ENCODE results near the gene PNPLA2.

Gene PNPLA2

GRCh38 chr11:792873-793272 is 25.8 kb upstream of the PNPLA2 start:
- TF ChIP-seq, protein P1, sequence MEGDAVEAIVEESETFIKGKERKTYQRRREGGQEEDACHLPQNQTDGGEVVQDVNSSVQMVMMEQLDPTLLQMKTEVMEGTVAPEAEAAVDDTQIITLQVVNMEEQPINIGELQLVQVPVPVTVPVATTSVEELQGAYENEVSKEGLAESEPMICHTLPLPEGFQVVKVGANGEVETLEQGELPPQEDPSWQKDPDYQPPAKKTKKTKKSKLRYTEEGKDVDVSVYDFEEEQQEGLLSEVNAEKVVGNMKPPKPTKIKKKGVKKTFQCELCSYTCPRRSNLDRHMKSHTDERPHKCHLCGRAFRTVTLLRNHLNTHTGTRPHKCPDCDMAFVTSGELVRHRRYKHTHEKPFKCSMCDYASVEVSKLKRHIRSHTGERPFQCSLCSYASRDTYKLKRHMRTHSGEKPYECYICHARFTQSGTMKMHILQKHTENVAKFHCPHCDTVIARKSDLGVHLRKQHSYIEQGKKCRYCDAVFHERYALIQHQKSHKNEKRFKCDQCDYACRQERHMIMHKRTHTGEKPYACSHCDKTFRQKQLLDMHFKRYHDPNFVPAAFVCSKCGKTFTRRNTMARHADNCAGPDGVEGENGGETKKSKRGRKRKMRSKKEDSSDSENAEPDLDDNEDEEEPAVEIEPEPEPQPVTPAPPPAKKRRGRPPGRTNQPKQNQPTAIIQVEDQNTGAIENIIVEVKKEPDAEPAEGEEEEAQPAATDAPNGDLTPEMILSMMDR (IDR thresholded peaks at IDR 0.05): no peak
- Histone ChIP-seq H3K36me3 (peaks cover 7% of the 10 kb centered on the region), H3K27me3 (peaks cover 35% of the 10 kb centered on the region), H3K4me1 (ENCODE audit: control insufficient read depth in 1 of 2, insufficient read depth in 1 of 2, low read depth in 1 of 2, low read length in 1 of 2) (peaks cover 22 to 31% of the 10 kb centered on the region in 2 experiments), H3K27ac (no peak overlapping the region), H3K9me3 (no peaks in the 10 kb centered on the region), H3K4me3 (ENCODE audit: low read depth in 1 of 2, low read length in 1 of 2) (no peak overlapping the region)

GRCh38 chr11:793556-793955 is 25.2 kb upstream of the PNPLA2 start:
- peaks cover 25 to 36% of the 10 kb centered on the region in 2 experiments for H3K4me1 ChIP-seq (ENCODE audit: control insufficient read depth in 1 of 2, insufficient read depth in 1 of 2, low read depth in 1 of 2, low read length in 1 of 2)
- no peak overlapping the region for H3K27ac ChIP-seq
- H3K36me3 ChIP-seq: peaks cover 7% of the 10 kb centered on the region
- peaks cover 28% of the 10 kb centered on the region for H3K27me3 ChIP-seq
- no peaks in the 10 kb centered on the region for H3K9me3 ChIP-seq
- TF ChIP-seq, protein P1 (IDR thresholded peaks at IDR 0.05): no peak
- no peak overlapping the region for H3K4me3 ChIP-seq (ENCODE audit: low read depth in 1 of 2, low read length in 1 of 2)

GRCh38 chr11:794013-794765 is 24.5 kb upstream of the PNPLA2 start:
- peaks cover 7% of the 10 kb centered on the region for H3K36me3 ChIP-seq
- TF ChIP-seq, protein P1 (IDR thresholded peaks at IDR 0.05): no peak
- no peaks in the 10 kb centered on the region for H3K9me3 ChIP-seq
- no peak overlapping the region for H3K27ac ChIP-seq
- H3K4me3 ChIP-seq (ENCODE audit: low read depth in 1 of 2, low read length in 1 of 2): no peak overlapping the region
- peaks cover 21% of the 10 kb centered on the region for H3K27me3 ChIP-seq
- peaks cover 26 to 37% of the 10 kb centered on the region in 2 experiments for H3K4me1 ChIP-seq (ENCODE audit: control insufficient read depth in 1 of 2, insufficient read depth in 1 of 2, low read depth in 1 of 2, low read length in 1 of 2)

DNA sequence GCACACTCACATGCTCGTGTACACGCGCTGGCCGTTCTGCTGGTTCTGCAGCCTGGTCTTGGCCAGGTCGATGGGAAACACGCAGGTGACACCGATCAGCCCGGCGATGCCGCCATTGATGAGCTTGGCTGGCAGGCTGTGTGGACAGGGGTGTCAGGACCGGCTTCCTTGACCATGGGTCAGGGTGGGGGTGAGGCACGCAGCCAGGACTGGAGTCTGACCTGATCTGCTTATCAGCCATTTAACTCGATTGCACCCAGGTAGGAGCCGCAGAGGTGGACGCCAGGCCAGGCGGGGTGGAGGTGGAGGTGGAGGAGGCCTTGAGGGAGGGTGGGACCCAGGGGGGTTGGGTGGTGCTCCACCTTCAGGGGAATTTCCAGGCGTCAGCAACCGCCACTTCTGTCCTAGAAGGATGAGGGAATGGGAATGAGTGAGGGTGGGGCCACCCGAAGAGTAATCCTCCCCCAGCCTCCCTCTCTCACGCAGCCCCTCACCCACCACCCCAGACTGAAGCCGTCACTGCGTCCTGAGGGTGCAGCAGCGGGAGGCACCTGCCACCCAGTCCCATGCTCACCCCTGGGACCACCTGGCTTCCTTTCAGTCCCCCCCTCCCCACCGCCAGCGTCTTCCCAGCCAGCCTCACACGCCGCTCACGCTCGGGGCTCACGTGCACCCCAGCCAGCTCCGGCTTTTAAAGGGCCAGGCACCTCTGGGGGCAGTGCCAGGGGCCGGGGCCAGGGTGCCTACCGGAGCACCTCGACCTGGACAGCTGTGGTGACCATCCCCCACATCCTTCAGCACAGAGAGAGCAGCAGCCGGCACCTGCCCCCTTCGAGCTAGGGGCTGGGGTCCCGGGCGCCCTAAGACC is 23.7 kb upstream of the PNPLA2 start:
- no peak overlapping the region for H3K27ac ChIP-seq
- TF ChIP-seq, protein P1 (IDR thresholded peaks at IDR 0.05): no peak
- H3K27me3 ChIP-seq: peaks cover 13% of the 10 kb centered on the region
- peaks cover 7% of the 10 kb centered on the region for H3K36me3 ChIP-seq
- peak overlapping the region in 1 of 2 experiments; percentile 90 for H3K4me3 ChIP-seq (ENCODE audit: low read depth in 1 of 2, low read length in 1 of 2)
- H3K9me3 ChIP-seq: no peaks in the 10 kb centered on the region
- peaks cover 26 to 35% of the 10 kb centered on the region in 2 experiments for H3K4me1 ChIP-seq (ENCODE audit: control insufficient read depth in 1 of 2, insufficient read depth in 1 of 2, low read depth in 1 of 2, low read length in 1 of 2)

GRCh38 chr11:795634-796564 is 22.8 kb upstream of the PNPLA2 start:
- Histone ChIP-seq H3K4me1 (ENCODE audit: control insufficient read depth in 1 of 2, insufficient read depth in 1 of 2, low read depth in 1 of 2, low read length in 1 of 2) (peaks cover 26 to 35% of the 10 kb centered on the region in 2 experiments), H3K9me3 (no peaks in the 10 kb centered on the region), H3K4me3 (ENCODE audit: low read depth in 1 of 2, low read length in 1 of 2) (peak overlapping the region; percentile 58 to 90), H3K27me3 (peaks cover 4% of the 10 kb centered on the region), H3K27ac (peak overlapping the region; percentile 82), H3K36me3 (peaks cover 7% of the 10 kb centered on the region)
- TF ChIP-seq, protein P1 (IDR thresholded peaks at IDR 0.05): peak; percentile 34

All from neutrophil (primary cell).